Duodenal mucosa (tissue), 2 donors: ENCODE data around the gene RAB26.

Source experiments
- H3K27ac ChIP-seq: one replicate; pipeline ENCODE4 v1.7.0; 2013; ENCODE audit warnings: low read depth, low read length
- H3K27me3 ChIP-seq, 2 donors: one replicate each; pipeline ENCODE4 v1.7.0; 2013; ENCODE audit warnings: low read length in 2 of 2, control low read depth in 1 of 2; ENCODE audit not compliant: insufficient read depth in 2 of 2, control insufficient read depth in 1 of 2
- H3K36me3 ChIP-seq, 2 donors: one replicate each; pipeline ENCODE4 v1.7.0; 2013; ENCODE audit warnings: low read length in 2 of 2, control low read depth in 1 of 2; ENCODE audit not compliant: insufficient read depth in 2 of 2, control insufficient read depth in 1 of 2
- H3K4me1 ChIP-seq, 2 donors: one replicate each; pipeline ENCODE4 v1.7.0; 2013; ENCODE audit warnings: low read length in 2 of 2, control low read depth in 1 of 2; ENCODE audit not compliant: insufficient read depth in 2 of 2, control insufficient read depth in 1 of 2
- H3K4me3 ChIP-seq, 2 donors: one replicate each; pipeline ENCODE4 v1.7.0; 2013; ENCODE audit warnings: low read length in 2 of 2, low read depth in 1 of 2
- H3K9ac ChIP-seq, 2 donors: one replicate each; pipeline ENCODE4 v1.7.0; 2013; ENCODE audit warnings: low read length in 2 of 2, low read depth in 1 of 2
- H3K9me3 ChIP-seq, 2 donors: one replicate each; pipeline ENCODE4 v1.7.0; 2013; ENCODE audit warnings: low read length in 2 of 2, control low read depth in 1 of 2; ENCODE audit not compliant: control insufficient read depth in 1 of 2

The RAB26 gene

DNA sequence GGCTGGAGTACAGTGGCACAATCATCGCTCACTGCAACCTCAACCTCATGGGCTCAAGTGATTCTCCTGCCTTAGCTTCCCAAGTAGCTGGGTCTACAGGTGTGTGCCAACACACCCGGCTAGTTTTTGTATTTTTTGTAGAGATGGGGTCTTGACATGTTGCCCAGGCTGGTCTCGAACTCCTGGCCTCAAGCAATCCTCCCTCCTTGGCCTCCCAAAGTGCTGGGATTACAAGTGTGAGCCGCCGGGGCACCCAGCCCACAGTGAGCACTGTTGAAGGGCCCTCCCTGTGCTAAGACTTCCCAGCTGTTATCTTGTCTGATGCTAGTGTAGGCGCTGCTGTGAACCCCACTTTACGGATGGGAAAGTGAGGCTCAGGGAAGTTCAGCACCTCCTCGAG is 40.0 kb downstream of the RAB26 start:
- no peak overlapping the region for H3K4me3 ChIP-seq
- peaks cover 3 to 11% of the 10 kb centered on the region in 2 donors for H3K4me1 ChIP-seq
- no peak overlapping the region for H3K9ac ChIP-seq
- no peaks in the 10 kb centered on the region for H3K36me3 ChIP-seq
- no peak overlapping the region for H3K27ac ChIP-seq
- H3K27me3 ChIP-seq: peaks cover 0 to 13% of the 10 kb centered on the region in 2 donors
- H3K9me3 ChIP-seq: no peaks in the 10 kb centered on the region

- H3K4me3 ChIP-seq: no peak overlapping the region
- H3K27me3 ChIP-seq: peaks cover 7 to 13% of the 10 kb centered on the region in 2 donors
- no peak overlapping the region for H3K27ac ChIP-seq
- peaks cover 2 to 9% of the 10 kb centered on the region in 2 donors for H3K4me1 ChIP-seq
- no peak overlapping the region for H3K9ac ChIP-seq
- H3K9me3 ChIP-seq: no peaks in the 10 kb centered on the region
- no peaks in the 10 kb centered on the region for H3K36me3 ChIP-seq
Observed at GRCh38 chr16:2189252-2189893, 40.9 kb downstream of the RAB26 start.

- no peaks in the 10 kb centered on the region for H3K36me3 ChIP-seq
- H3K4me3 ChIP-seq: no peak overlapping the region
- H3K9ac ChIP-seq: no peak overlapping the region
- peaks cover 13 to 14% of the 10 kb centered on the region in 2 donors for H3K27me3 ChIP-seq
- H3K9me3 ChIP-seq: no peaks in the 10 kb centered on the region
- H3K27ac ChIP-seq: no peak overlapping the region
- H3K4me1 ChIP-seq: peaks cover 0 to 8% of the 10 kb centered on the region in 2 donors
Observed at GRCh38 chr16:2190002-2190658, 41.7 kb downstream of the RAB26 start.

DNA sequence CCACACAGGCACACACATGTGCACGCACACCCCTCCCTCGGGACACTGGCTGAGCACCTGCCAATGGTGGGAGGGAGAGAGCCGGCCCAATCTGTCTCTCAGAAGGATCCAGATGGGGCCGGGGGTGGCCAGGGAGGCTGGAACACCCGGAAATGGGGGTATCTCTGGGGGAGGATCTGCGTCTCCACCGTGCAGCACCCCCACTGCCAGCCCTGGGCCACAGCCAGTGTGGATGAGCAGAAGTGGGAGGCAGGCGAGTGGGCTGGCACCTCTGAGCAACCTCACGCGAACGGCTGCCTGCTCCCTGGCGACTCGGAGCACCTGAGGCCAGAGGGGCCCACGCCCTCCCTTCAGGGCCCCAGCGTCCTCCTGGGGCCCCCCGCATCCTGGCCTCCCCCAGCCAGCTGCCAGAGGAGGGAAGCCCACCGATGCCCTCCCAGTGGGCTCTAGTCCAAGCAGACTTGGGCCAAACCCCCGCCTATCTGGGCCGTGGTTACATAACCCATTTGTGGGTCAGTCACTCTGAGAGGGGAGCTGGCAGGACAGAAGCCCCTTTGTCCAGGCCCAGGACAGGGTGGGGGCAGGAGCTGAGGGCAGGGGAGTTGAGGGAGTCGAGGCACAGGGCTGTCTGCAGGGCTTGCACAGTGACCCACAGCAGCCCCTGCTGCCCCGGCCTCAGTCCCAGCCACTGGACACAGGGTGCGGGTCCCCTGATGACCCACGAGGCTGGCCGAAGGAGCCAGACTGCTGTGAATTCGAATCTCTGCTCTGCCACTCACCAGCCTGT is 42.4 kb downstream of the RAB26 start:
- Histone ChIP-seq H3K4me1 (peaks cover 0 to 15% of the 10 kb centered on the region in 2 donors), H3K9me3 (no peaks in the 10 kb centered on the region)

GRCh38 chr16:2191446-2191706 is 43.0 kb downstream of the RAB26 start:
- H3K9ac ChIP-seq: no peak overlapping the region
- peaks cover 0 to 15% of the 10 kb centered on the region in 2 donors for H3K4me1 ChIP-seq
- no peak overlapping the region for H3K27ac ChIP-seq
- no peak overlapping the region for H3K4me3 ChIP-seq
- H3K27me3 ChIP-seq: peaks cover 17 to 23% of the 10 kb centered on the region in 2 donors
- no peaks in the 10 kb centered on the region for H3K9me3 ChIP-seq
- H3K36me3 ChIP-seq: no peaks in the 10 kb centered on the region

More for the DNA sequence above, 42.4 kb downstream of the RAB26 start:
- no peak overlapping the region for H3K4me3 ChIP-seq
- no peaks in the 10 kb centered on the region for H3K36me3 ChIP-seq
- H3K27me3 ChIP-seq: peaks cover 17 to 21% of the 10 kb centered on the region in 2 donors
- H3K9ac ChIP-seq: no peak overlapping the region
- no peak overlapping the region for H3K27ac ChIP-seq

- H3K27ac ChIP-seq: no peak overlapping the region
- H3K36me3 ChIP-seq: no peaks in the 10 kb centered on the region
- no peak overlapping the region for H3K9ac ChIP-seq
- no peak overlapping the region for H3K4me3 ChIP-seq
- H3K9me3 ChIP-seq: no peaks in the 10 kb centered on the region
- H3K4me1 ChIP-seq: peaks cover 0 to 15% of the 10 kb centered on the region in 2 donors
- peaks cover 35 to 41% of the 10 kb centered on the region in 2 donors for H3K27me3 ChIP-seq
Observed at GRCh38 chr16:2194166-2194834, 45.9 kb downstream of the RAB26 start.

- Histone ChIP-seq H3K27me3 (peaks cover 38 to 41% of the 10 kb centered on the region in 2 donors), H3K9ac (no peak overlapping the region)
Observed at GRCh38 chr16:2194852-2195321, 46.5 kb downstream of the RAB26 start.

DNA sequence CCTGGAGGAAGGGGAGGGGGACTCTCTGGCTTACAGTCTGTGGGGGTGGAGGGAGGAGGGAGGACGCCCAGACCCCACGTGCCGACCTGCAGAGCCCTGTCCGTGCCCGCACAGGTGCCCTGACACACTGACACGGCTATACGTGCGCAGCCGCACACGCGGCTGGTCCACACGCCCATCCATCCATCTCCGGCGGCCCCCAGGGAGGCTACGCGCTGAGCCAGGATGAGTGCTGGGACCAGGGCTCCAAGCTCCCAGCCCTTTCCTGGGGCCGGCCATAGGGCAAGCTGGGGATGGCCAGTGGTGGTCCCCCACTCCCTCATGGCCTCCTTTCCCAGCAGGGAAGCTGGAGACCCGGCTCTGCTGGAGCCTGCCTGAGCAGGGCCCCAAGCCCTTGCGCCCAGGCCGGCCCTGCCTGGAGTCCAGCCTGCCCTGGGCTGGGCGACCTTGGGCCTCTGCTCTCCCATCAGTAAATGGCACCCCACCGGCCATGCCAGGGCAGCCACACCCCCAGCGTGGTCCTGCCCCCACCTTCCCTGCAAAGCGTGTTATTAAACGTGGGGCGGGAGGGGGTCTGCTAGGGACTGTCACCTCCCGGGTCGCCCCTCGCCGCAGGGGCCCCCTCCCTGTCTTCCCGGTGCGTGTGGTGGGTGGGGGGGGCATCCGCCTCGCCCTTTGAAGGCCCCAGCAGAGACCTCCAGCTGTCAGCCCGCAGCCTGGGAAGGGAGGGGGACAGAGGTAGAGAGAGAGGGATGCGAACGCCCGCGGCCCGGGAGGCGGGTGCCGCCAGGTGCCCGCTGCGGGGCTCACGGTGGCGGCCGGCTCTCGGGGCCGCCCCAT is 47.1 kb downstream of the RAB26 start:
- Histone ChIP-seq H3K4me1 (peaks cover 0 to 12% of the 10 kb centered on the region in 2 donors), H3K4me3 (no peak overlapping the region), H3K27ac (no peak overlapping the region), H3K36me3 (no peaks in the 10 kb centered on the region), H3K27me3 (peaks cover 41 to 43% of the 10 kb centered on the region in 2 donors), H3K9me3 (no peaks in the 10 kb centered on the region), H3K9ac (no peak overlapping the region)

More at GRCh38 chr16:2194852-2195321, 46.5 kb downstream of the RAB26 start:
- Histone ChIP-seq H3K36me3 (no peaks in the 10 kb centered on the region), H3K9me3 (no peaks in the 10 kb centered on the region), H3K4me3 (no peak overlapping the region), H3K4me1 (peaks cover 0 to 12% of the 10 kb centered on the region in 2 donors), H3K27ac (no peak overlapping the region)

GRCh38 chr16:2196162-2196980 is 47.9 kb downstream of the RAB26 start, which contains the start of gene CASKIN1:
Gene CASKIN1, minus strand, starts transcription at chr16:2196605. Its CDS starts 173 bp downstream, at chr16:2196432.
- no peaks in the 10 kb centered on the region for H3K36me3 ChIP-seq
- H3K27me3 ChIP-seq: peaks cover 41 to 43% of the 10 kb centered on the region in 2 donors
- no peak within 1 kb of the TSS for H3K9ac ChIP-seq
- no peak within 1 kb of the TSS for H3K4me3 ChIP-seq
- no peak within 1 kb of the TSS for H3K27ac ChIP-seq
- no peaks in the 10 kb centered on the region for H3K9me3 ChIP-seq
- H3K4me1 ChIP-seq: peaks cover 0 to 12% of the 10 kb centered on the region in 2 donors
